Fibroblast of villous mesenchyme (primary cell): ENCODE data around the gene WBP2NL. TPM values are rescaled to one million over a fixed set of nuclear protein-coding genes. Genes with fewer than 3 reads are reported as not detected.

Experiments
- DNase-seq: peaks from one replicate; pipeline ENCODE4 v3.0.0-alpha.2; 2010; ENCODE audit warnings: low read depth
- H3K4me3 ChIP-seq: 2 replicates; pipeline ENCODE4 v1.5.1; 2011; ENCODE audit warnings: low read depth, mild to moderate bottlenecking, low read length
- CTCF ChIP-seq: IDR thresholded peaks from 2 replicates; pipeline ENCODE4 v1.5.1; 2012; ENCODE audit warnings: low read depth, mild to moderate bottlenecking, low read length; ENCODE audit not compliant: insufficient read depth
- total RNA-seq: library from RNA; depleted of rRNA; stranded (reverse); fragments of >200 nt; gene quantifications from 2 replicates; pipeline ENCODE4 v1.2.3, GENCODE V29; 2012

WBP2NL gene
- total RNA-seq, 1 donor: 0.43 TPM

DNA sequence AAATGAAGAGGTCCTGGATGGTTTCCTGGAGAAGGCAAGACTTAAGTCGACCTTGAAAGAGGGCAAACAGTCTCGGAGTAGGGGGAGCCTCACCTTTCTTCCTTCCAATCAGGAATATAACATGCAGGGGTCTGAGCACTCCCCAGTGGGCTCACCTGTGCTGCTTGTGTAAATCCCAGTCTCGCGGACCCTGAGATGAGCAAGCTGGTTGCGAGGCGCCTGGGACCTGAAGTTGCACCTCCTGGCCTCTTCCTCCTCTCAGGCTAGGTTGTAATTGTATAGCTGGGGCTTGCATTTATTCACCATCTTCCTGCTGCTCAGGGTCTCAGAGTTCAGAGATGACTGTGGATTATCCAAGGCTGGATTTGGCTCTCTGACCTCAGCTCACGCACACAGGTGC is 7.5 kb upstream of the WBP2NL start:
- DNase-seq: no peak
- H3K4me3 ChIP-seq: no peak overlapping the region
- no peak for TF ChIP-seq CTCF

DNA sequence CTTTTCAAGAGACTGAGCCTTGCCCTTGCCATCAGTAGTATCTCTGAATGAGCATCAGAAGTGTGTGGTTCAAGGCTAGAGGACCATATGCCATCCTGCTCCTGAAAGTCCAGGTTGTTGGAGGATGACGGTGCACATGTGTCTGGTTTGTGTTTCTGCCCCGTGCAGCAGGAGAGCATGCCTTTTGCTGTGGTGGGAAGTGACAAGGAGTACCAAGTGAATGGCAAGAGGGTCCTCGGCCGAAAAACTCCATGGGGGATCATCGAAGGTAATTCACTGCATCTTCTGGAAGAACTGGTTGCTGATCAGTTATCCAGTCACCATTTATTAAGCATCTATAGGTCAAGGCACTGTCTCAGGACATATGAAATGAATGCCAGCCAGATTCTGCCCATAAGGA is 6.1 kb upstream of the WBP2NL start:
- TF ChIP-seq CTCF: no peak
- DNase-seq: no peak
- H3K4me3 ChIP-seq: no peak overlapping the region

GRCh38 chr22:41995211-41995610 is 3.4 kb upstream of the WBP2NL start:
- no peak for TF ChIP-seq CTCF
- no peak overlapping the region for H3K4me3 ChIP-seq
- DNase-seq: no peak

- no peak for TF ChIP-seq CTCF
- no peak for DNase-seq
- H3K4me3 ChIP-seq: no peak overlapping the region
Observed at GRCh38 chr22:41996826-41997225, 1.8 kb upstream of the WBP2NL start.

- H3K4me3 ChIP-seq: no peak overlapping the region
- DNase-seq: no peak
- TF ChIP-seq CTCF: no peak
Observed at GRCh38 chr22:42000466-42000865, 1.9 kb downstream of the WBP2NL start.

DNA sequence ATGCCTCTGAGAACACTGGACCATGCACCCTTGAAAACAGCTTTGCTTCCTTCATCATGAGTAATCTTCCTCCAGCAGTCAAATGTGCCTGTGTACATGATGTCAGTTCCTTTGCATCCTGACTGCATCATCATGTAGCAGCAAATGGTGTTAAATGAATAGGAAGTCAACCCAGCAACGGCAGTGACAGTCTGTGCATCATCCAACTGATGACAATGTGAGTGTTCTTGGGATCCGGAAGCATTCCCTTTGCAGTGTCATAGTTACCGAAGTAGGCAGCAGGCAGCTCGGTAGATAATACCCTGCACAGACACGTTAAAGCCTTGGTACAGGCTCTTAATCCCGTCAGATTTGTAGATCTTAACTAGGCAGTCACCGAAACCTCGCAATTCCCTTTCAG is 2.5 kb downstream of the WBP2NL start:
- TF ChIP-seq CTCF: no peak
- DNase-seq: no peak
- H3K4me3 ChIP-seq: no peak overlapping the region

GRCh38 chr22:42001706-42002105 is 3.1 kb downstream of the WBP2NL start:
- DNase-seq: no peak
- no peak for TF ChIP-seq CTCF
- no peak overlapping the region for H3K4me3 ChIP-seq
